ENCODE data around the gene HDLBP. TPM values are rescaled to one million over a fixed set of nuclear protein-coding genes. Genes with fewer than 3 reads are reported as not detected.
A peak's percentile ranks its signal among the peaks of the same experiment; 100 is the strongest.

Gene HDLBP
- total RNA-seq, 1 donor from 2014 or later: 989 TPM

GRCh38 chr2:241229563-241230401 is 85.7 kb downstream of the HDLBP start:
- H3K4me1 Mint-ChIP-seq (ENCODE audit: low read depth): peaks cover 7% of the 10 kb centered on the region
- H3K36me3 Mint-ChIP-seq (ENCODE audit: low read depth): peaks cover 58% of the 10 kb centered on the region
- H3K4me3 Mint-ChIP-seq (ENCODE audit: unreplicated experiment): no peak overlapping the region
- no peak for TF ChIP-seq CTCF (IDR thresholded peaks at IDR 0.05)
- H3K9me3 Mint-ChIP-seq (ENCODE audit: low read depth): no peaks in the 10 kb centered on the region
- no peaks in the 10 kb centered on the region for H3K27me3 Mint-ChIP-seq (ENCODE audit: low read depth)
- peak; percentile 91 for DNase-seq (ENCODE audit: low spot score)
- peak overlapping the region; percentile 8 for H3K27ac Mint-ChIP-seq (ENCODE audit: unreplicated experiment)

- Mint-ChIP-seq H3K27ac (ENCODE audit: unreplicated experiment) (peak overlapping the region; percentile 36), H3K4me3 (ENCODE audit: unreplicated experiment) (no peak overlapping the region), H3K9me3 (ENCODE audit: low read depth) (no peaks in the 10 kb centered on the region), H3K4me1 (ENCODE audit: low read depth) (peaks cover 15% of the 10 kb centered on the region), H3K27me3 (ENCODE audit: low read depth) (no peaks in the 10 kb centered on the region), H3K36me3 (ENCODE audit: low read depth) (peaks cover 52% of the 10 kb centered on the region)
- no peak for TF ChIP-seq CTCF (IDR thresholded peaks at IDR 0.05)
- DNase-seq (ENCODE audit: low spot score): peak; percentile 72
Measured at GRCh38 chr2:241228860-241229516, 86.5 kb downstream of the HDLBP start.

- Mint-ChIP-seq H3K9me3 (ENCODE audit: low read depth) (no peaks in the 10 kb centered on the region), H3K27ac (ENCODE audit: unreplicated experiment) (peak overlapping the region; percentile 41), H3K27me3 (ENCODE audit: low read depth) (no peaks in the 10 kb centered on the region), H3K4me1 (ENCODE audit: low read depth) (peaks cover 17% of the 10 kb centered on the region), H3K36me3 (ENCODE audit: low read depth) (peaks cover 48% of the 10 kb centered on the region), H3K4me3 (ENCODE audit: unreplicated experiment) (no peak overlapping the region)
- no peak for TF ChIP-seq CTCF (IDR thresholded peaks at IDR 0.05)
- DNase-seq (ENCODE audit: low spot score): peak; percentile 86
Measured at GRCh38 chr2:241228081-241228859, 87.2 kb downstream of the HDLBP start.

GRCh38 chr2:241227594-241227993 is 87.9 kb downstream of the HDLBP start:
- no peaks in the 10 kb centered on the region for H3K27me3 Mint-ChIP-seq (ENCODE audit: low read depth)
- H3K4me1 Mint-ChIP-seq (ENCODE audit: low read depth): peaks cover 17% of the 10 kb centered on the region
- H3K36me3 Mint-ChIP-seq (ENCODE audit: low read depth): peaks cover 43% of the 10 kb centered on the region
- no peaks in the 10 kb centered on the region for H3K9me3 Mint-ChIP-seq (ENCODE audit: low read depth)
- no peak for TF ChIP-seq CTCF (IDR thresholded peaks at IDR 0.05)
- H3K4me3 Mint-ChIP-seq (ENCODE audit: unreplicated experiment): no peak overlapping the region
- H3K27ac Mint-ChIP-seq (ENCODE audit: unreplicated experiment): peak overlapping the region; percentile 41
- DNase-seq (ENCODE audit: low spot score): peak; percentile 51

All from chondrocyte (in vitro differentiated cells).